ENCODE measurements around the gene MMP28. TPM values are rescaled to one million over a fixed set of nuclear protein-coding genes. Genes with fewer than 3 reads are reported as not detected.

Gene MMP28
- polyA plus RNA-seq, 4 donors, result 3.0 to 30.5 (median 24.0) TPM

- FAIRE-seq (no peak), DNase-seq (peak in 1 of 2 donors; percentile 43)
- WGBS, 3 donors, result 20 to 28% (median 26%) methylated on average over 52 to 73 of the region's 73 CpGs
- Histone ChIP-seq H3K27ac (ENCODE audit: low read depth in 1 of 3, low read length in 2 of 3) (no peak overlapping the region), H3K36me3 (ENCODE audit: control insufficient read depth in 3 of 3, insufficient read depth in 2 of 3, low read depth in 1 of 3, low read length in 3 of 3) (no peaks in the 10 kb centered on the region), H3K9me3 (ENCODE audit: control insufficient read depth in 2 of 2, insufficient read depth in 1 of 2, low read depth in 1 of 2, low read length in 1 of 2) (peaks cover 0 to 5% of the 10 kb centered on the region in 2 donors), H3K4me1 (ENCODE audit: control insufficient read depth in 3 of 3, insufficient read depth in 2 of 3, low read depth in 1 of 3, low read length in 2 of 3) (no peaks in the 10 kb centered on the region), H3K4me3 (ENCODE audit: low read depth in 1 of 3, low read length in 3 of 3) (peak overlapping the region in 1 of 3 donors; percentile 2), H3K27me3 (ENCODE audit: control insufficient read depth in 3 of 3, insufficient read depth in 3 of 3, low read length in 3 of 3) (peaks cover 0 to 36% (median 18%) of the 10 kb centered on the region in 3 donors)
Measured at GRCh38 chr17:35740997-35741931, 54.2 kb downstream of the MMP28 start.

DNA sequence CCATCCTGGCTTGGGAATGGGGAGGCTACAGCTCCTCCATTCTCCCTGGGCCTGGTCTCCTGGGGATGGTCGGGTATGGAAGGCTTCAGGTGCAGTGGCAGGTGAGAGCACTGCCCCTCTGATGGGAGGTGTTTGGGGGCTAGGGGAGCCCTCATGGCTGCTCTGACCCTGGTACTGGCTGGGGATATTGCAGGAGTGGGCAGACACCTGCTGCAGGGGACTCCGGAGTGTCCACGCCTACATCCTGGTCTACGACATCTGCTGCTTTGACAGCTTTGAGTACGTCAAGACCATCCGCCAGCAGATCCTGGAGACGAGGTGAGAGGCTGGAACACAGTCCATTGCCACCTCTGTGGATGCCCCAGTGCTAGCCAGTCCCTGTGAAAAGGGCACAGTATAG, 55.2 kb downstream of the MMP28 start:
- no peak for FAIRE-seq
- H3K27ac ChIP-seq (ENCODE audit: low read depth in 1 of 3, low read length in 2 of 3), result no peak overlapping the region
- peaks cover 0 to 36% (median 18%) of the 10 kb centered on the region in 3 donors for H3K27me3 ChIP-seq (ENCODE audit: control insufficient read depth in 3 of 3, insufficient read depth in 3 of 3, low read length in 3 of 3)

GRCh38 chr17:35738519-35739133, 56.8 kb downstream of the MMP28 start:
- peaks cover 0 to 5% of the 10 kb centered on the region in 2 donors for H3K9me3 ChIP-seq (ENCODE audit: control insufficient read depth in 2 of 2, insufficient read depth in 1 of 2, low read depth in 1 of 2, low read length in 1 of 2)
- 77 to 85% (median 79%) methylated on average over 5 of the region's 5 CpGs for WGBS, 3 donors
- H3K4me3 ChIP-seq (ENCODE audit: low read depth in 1 of 3, low read length in 3 of 3), result no peak overlapping the region
- peaks cover 0 to 35% (median 18%) of the 10 kb centered on the region in 3 donors for H3K27me3 ChIP-seq (ENCODE audit: control insufficient read depth in 3 of 3, insufficient read depth in 3 of 3, low read length in 3 of 3)
- H3K36me3 ChIP-seq (ENCODE audit: control insufficient read depth in 3 of 3, insufficient read depth in 2 of 3, low read depth in 1 of 3, low read length in 3 of 3), result no peaks in the 10 kb centered on the region
- H3K27ac ChIP-seq (ENCODE audit: low read depth in 1 of 3, low read length in 2 of 3), result no peak overlapping the region
- DNase-seq (no peak), FAIRE-seq (no peak)
- H3K4me1 ChIP-seq (ENCODE audit: control insufficient read depth in 3 of 3, insufficient read depth in 2 of 3, low read depth in 1 of 3, low read length in 2 of 3), result no peaks in the 10 kb centered on the region

More for the DNA sequence above, 55.2 kb downstream of the MMP28 start:
- Histone ChIP-seq H3K36me3 (ENCODE audit: control insufficient read depth in 3 of 3, insufficient read depth in 2 of 3, low read depth in 1 of 3, low read length in 3 of 3) (no peaks in the 10 kb centered on the region), H3K4me1 (ENCODE audit: control insufficient read depth in 3 of 3, insufficient read depth in 2 of 3, low read depth in 1 of 3, low read length in 2 of 3) (no peaks in the 10 kb centered on the region), H3K4me3 (ENCODE audit: low read depth in 1 of 3, low read length in 3 of 3) (no peak overlapping the region), H3K9me3 (ENCODE audit: control insufficient read depth in 2 of 2, insufficient read depth in 1 of 2, low read depth in 1 of 2, low read length in 1 of 2) (peaks cover 0 to 5% of the 10 kb centered on the region in 2 donors)
- WGBS, 3 donors, result 88 to 93% (median 90%) methylated on average over 7 of the region's 7 CpGs
- DNase-seq, result no peak

- H3K27ac ChIP-seq (ENCODE audit: low read depth in 1 of 3, low read length in 2 of 3), result no peak overlapping the region
- H3K36me3 ChIP-seq (ENCODE audit: control insufficient read depth in 3 of 3, insufficient read depth in 2 of 3, low read depth in 1 of 3, low read length in 3 of 3), result no peaks in the 10 kb centered on the region
- no peak overlapping the region for H3K4me3 ChIP-seq (ENCODE audit: low read depth in 1 of 3, low read length in 3 of 3)
Measured at GRCh38 chr17:35736236-35736635, 59.2 kb downstream of the MMP28 start.

DNA sequence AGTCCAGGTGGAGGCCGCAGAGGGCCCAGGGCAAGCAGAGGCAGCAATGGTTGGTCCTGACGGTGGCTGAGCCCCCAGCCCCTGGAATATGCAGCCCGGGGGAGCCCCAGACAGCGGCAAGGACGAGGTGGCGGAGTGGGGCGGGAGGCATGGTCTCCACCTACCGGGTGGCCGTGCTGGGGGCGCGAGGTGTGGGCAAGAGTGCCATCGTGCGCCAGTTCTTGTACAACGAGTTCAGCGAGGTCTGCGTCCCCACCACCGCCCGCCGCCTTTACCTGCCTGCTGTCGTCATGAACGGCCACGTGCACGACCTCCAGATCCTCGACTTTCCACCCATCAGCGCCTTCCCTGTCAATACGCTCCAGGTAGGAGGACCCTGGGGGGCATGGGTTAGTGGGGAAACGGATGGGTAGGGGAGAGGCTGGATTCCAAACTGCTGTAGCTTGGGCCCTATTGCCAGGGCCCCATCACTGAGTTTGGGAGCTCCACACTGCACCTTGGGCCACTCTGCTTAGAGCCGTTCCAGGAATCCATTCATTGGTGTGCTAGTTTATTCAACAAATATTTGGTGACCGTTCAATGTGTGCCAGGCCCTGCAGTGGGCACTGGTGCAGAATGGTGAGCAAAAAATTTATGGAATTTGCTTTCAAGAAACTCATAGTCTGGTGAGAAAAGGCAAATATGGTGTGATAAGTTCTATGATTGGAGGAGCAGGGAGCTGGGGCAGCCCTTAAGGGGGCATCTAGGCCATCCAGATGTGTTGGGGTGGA, 60.2 kb downstream of the MMP28 start:
- peaks cover 0 to 12% (median 4%) of the 10 kb centered on the region in 3 donors for H3K4me1 ChIP-seq (ENCODE audit: control insufficient read depth in 3 of 3, insufficient read depth in 2 of 3, low read depth in 1 of 3, low read length in 2 of 3)
- no peaks in the 10 kb centered on the region for H3K9me3 ChIP-seq (ENCODE audit: control insufficient read depth in 2 of 2, insufficient read depth in 1 of 2, low read depth in 1 of 2, low read length in 1 of 2)
- DNase-seq, result no peak
- H3K27ac ChIP-seq (ENCODE audit: low read depth in 1 of 3, low read length in 2 of 3), result no peak overlapping the region
- no peak overlapping the region for H3K4me3 ChIP-seq (ENCODE audit: low read depth in 1 of 3, low read length in 3 of 3)
- FAIRE-seq, result no peak
- WGBS, 3 donors, result 85 to 92% (median 89%) methylated on average over 29 of the region's 29 CpGs
- H3K36me3 ChIP-seq (ENCODE audit: control insufficient read depth in 3 of 3, insufficient read depth in 2 of 3, low read depth in 1 of 3, low read length in 3 of 3), result no peaks in the 10 kb centered on the region
- peaks cover 0 to 3% (median 0%) of the 10 kb centered on the region in 3 donors for H3K27me3 ChIP-seq (ENCODE audit: control insufficient read depth in 3 of 3, insufficient read depth in 3 of 3, low read length in 3 of 3)

More at GRCh38 chr17:35736236-35736635, 59.2 kb downstream of the MMP28 start:
- Histone ChIP-seq H3K9me3 (ENCODE audit: control insufficient read depth in 2 of 2, insufficient read depth in 1 of 2, low read depth in 1 of 2, low read length in 1 of 2) (peaks cover 0 to 5% of the 10 kb centered on the region in 2 donors), H3K27me3 (ENCODE audit: control insufficient read depth in 3 of 3, insufficient read depth in 3 of 3, low read length in 3 of 3) (peaks cover 0 to 12% (median 7%) of the 10 kb centered on the region in 3 donors), H3K4me1 (ENCODE audit: control insufficient read depth in 3 of 3, insufficient read depth in 2 of 3, low read depth in 1 of 3, low read length in 2 of 3) (peaks cover 0 to 8% (median under 1%) of the 10 kb centered on the region in 3 donors)
- FAIRE-seq (no peak), DNase-seq (no peak)
- WGBS, 3 donors, result 91 to 96% (median 95%) methylated on average over 5 of the region's 5 CpGs

- DNase-seq, result no peak
- no peaks in the 10 kb centered on the region for H3K36me3 ChIP-seq (ENCODE audit: control insufficient read depth in 3 of 3, insufficient read depth in 2 of 3, low read depth in 1 of 3, low read length in 3 of 3)
- 85 to 89% (median 89%) methylated on average over 7 of the region's 7 CpGs for WGBS, 3 donors
- H3K4me1 ChIP-seq (ENCODE audit: control insufficient read depth in 3 of 3, insufficient read depth in 2 of 3, low read depth in 1 of 3, low read length in 2 of 3), result peaks cover 0 to 12% (median 4%) of the 10 kb centered on the region in 3 donors
- H3K27ac ChIP-seq (ENCODE audit: low read depth in 1 of 3, low read length in 2 of 3), result no peak overlapping the region
- H3K27me3 ChIP-seq (ENCODE audit: control insufficient read depth in 3 of 3, insufficient read depth in 3 of 3, low read length in 3 of 3), result no peaks in the 10 kb centered on the region
- H3K9me3 ChIP-seq (ENCODE audit: control insufficient read depth in 2 of 2, insufficient read depth in 1 of 2, low read depth in 1 of 2, low read length in 1 of 2), result no peaks in the 10 kb centered on the region
- no peak for FAIRE-seq
- no peak overlapping the region for H3K4me3 ChIP-seq (ENCODE audit: low read depth in 1 of 3, low read length in 3 of 3)
Measured at GRCh38 chr17:35734396-35734795, 61.0 kb downstream of the MMP28 start.

GRCh38 chr17:35733366-35733765, 62.1 kb downstream of the MMP28 start:
- Histone ChIP-seq H3K4me1 (ENCODE audit: control insufficient read depth in 3 of 3, insufficient read depth in 2 of 3, low read depth in 1 of 3, low read length in 2 of 3) (peaks cover 0 to 12% (median 4%) of the 10 kb centered on the region in 3 donors), H3K4me3 (ENCODE audit: low read depth in 1 of 3, low read length in 3 of 3) (no peak overlapping the region), H3K9me3 (ENCODE audit: control insufficient read depth in 2 of 2, insufficient read depth in 1 of 2, low read depth in 1 of 2, low read length in 1 of 2) (no peaks in the 10 kb centered on the region), H3K27me3 (ENCODE audit: control insufficient read depth in 3 of 3, insufficient read depth in 3 of 3, low read length in 3 of 3) (no peaks in the 10 kb centered on the region), H3K36me3 (ENCODE audit: control insufficient read depth in 3 of 3, insufficient read depth in 2 of 3, low read depth in 1 of 3, low read length in 3 of 3) (peaks cover 0 to 2% (median 2%) of the 10 kb centered on the region in 3 donors), H3K27ac (ENCODE audit: low read depth in 1 of 3, low read length in 2 of 3) (no peak overlapping the region)
- FAIRE-seq (no peak), DNase-seq (no peak)
- 87 to 91% (median 87%) methylated on average over 6 of the region's 6 CpGs for WGBS, 3 donors

GRCh38 chr17:35732806-35733136, 62.7 kb downstream of the MMP28 start:
- Histone ChIP-seq H3K27ac (ENCODE audit: low read depth in 1 of 3, low read length in 2 of 3) (no peak overlapping the region), H3K36me3 (ENCODE audit: control insufficient read depth in 3 of 3, insufficient read depth in 2 of 3, low read depth in 1 of 3, low read length in 3 of 3) (peaks cover 0 to 3% (median 2%) of the 10 kb centered on the region in 3 donors), H3K4me3 (ENCODE audit: low read depth in 1 of 3, low read length in 3 of 3) (peak overlapping the region in 1 of 3 donors; percentile 30), H3K27me3 (ENCODE audit: control insufficient read depth in 3 of 3, insufficient read depth in 3 of 3, low read length in 3 of 3) (no peaks in the 10 kb centered on the region), H3K9me3 (ENCODE audit: control insufficient read depth in 2 of 2, insufficient read depth in 1 of 2, low read depth in 1 of 2, low read length in 1 of 2) (no peaks in the 10 kb centered on the region), H3K4me1 (ENCODE audit: control insufficient read depth in 3 of 3, insufficient read depth in 2 of 3, low read depth in 1 of 3, low read length in 2 of 3) (peaks cover 0 to 16% (median 4%) of the 10 kb centered on the region in 3 donors)
- FAIRE-seq, result no peak
- DNase-seq, result no peak
- 69 to 82% (median 79%) methylated on average over 1 of the region's 1 CpG for WGBS, 3 donors
